A673 (cell line): ENCODE data around the gene FUBP3. TPM values are rescaled to one million over a fixed set of nuclear protein-coding genes. Genes with fewer than 3 reads are reported as not detected.

Experiments used
- BruUV-seq: library from RNA; stranded (reverse); fragments of 400-500 nt; replicated peaks from 2 replicates; lab custom pipeline; 2021; lab: Mats Ljungman, UMichigan
- CTCF ChIA-PET: fragments of 300-600 bp; sonication (Branson Sonifier 250); formaldehyde crosslinking; loops from one replicate; lab custom pipeline; 2022; ENCODE audit warnings: antibody characterized with exemption; lab: Charles Lee
- POLR2A ChIA-PET: fragments of 300-600 bp; sonication (Branson Sonifier 250); formaldehyde crosslinking; loops from one replicate; lab custom pipeline; 2022; ENCODE audit warnings: antibody characterized with exemption; ENCODE audit not compliant: low non-redundant PET; lab: Charles Lee
- DNase-seq: peaks from one replicate; pipeline ENCODE4 v3.0.0-alpha.2; 2015; ENCODE audit warnings: low spot score
- H3K27ac ChIP-seq: fragments of 200-600 bp; sonication (generic); 2 replicates; pipeline ENCODE4 v1.5.1; 2016; ENCODE audit warnings: mixed run types, low read depth, mild to moderate bottlenecking, mixed read lengths, antibody characterized with exemption, low read length; ENCODE audit not compliant: poor library complexity, severe bottlenecking
- H3K27me3 ChIP-seq: fragments of 200-600 bp; sonication (generic); replicated peaks from 2 replicates; pipeline ENCODE4 v1.6.1; 2017; ENCODE audit warnings: mixed run types, low read depth, mild to moderate bottlenecking, mixed read lengths, antibody characterized with exemption, low read length; ENCODE audit not compliant: insufficient read depth, poor library complexity
- H3K36me3 ChIP-seq: fragments of 200-600 bp; sonication (generic); 2 replicates; pipeline ENCODE4 v1.6.1; 2016; ENCODE audit warnings: mixed run types, mild to moderate bottlenecking, mixed read lengths, antibody characterized with exemption, low read length; ENCODE audit not compliant: insufficient read depth, poor library complexity, severe bottlenecking
- H3K4me1 ChIP-seq: fragments of 200-600 bp; sonication (generic); 2 replicates; pipeline ENCODE4 v1.6.1; 2017; ENCODE audit warnings: mixed run types, mild to moderate bottlenecking, mixed read lengths, antibody characterized with exemption, low read length; ENCODE audit not compliant: insufficient read depth, poor library complexity, severe bottlenecking
- H3K4me3 ChIP-seq: fragments of 200-600 bp; sonication (generic); 2 replicates; pipeline ENCODE4 v1.5.1; 2016; ENCODE audit warnings: low read depth, mixed run types, mild to moderate bottlenecking, mixed read lengths, low read length; ENCODE audit not compliant: poor library complexity, severe bottlenecking
- H3K9me3 ChIP-seq: fragments of 200-600 bp; sonication (generic); 2 replicates; pipeline ENCODE4 v1.6.1; 2016; ENCODE audit warnings: mixed run types, low read depth, mild to moderate bottlenecking, mixed read lengths, antibody characterized with exemption, low read length; ENCODE audit not compliant: poor library complexity, severe bottlenecking
- EZH2 ChIP-seq: fragments of 200-600 bp; sonication (generic); IDR thresholded peaks from 2 replicates; pipeline ENCODE4 v1.6.1; 2017; ENCODE audit warnings: borderline replicate concordance, low read depth, mild to moderate bottlenecking, mixed read lengths, antibody characterized with exemption, low read length; ENCODE audit not compliant: poor library complexity, severe bottlenecking
- intact Hi-C: fragments of 100-400 bp; cut with micrococcal nuclease; formaldehyde crosslinking; loops from one replicate; pipeline ENCODE4 v1.10.0; 2022; ENCODE audit not compliant: unreplicated experiment
- total RNA-seq: library from RNA; stranded (reverse); gene quantifications from 2 replicates; pipeline ENCODE4 v1.2.3, GENCODE V29; 2021
- TF ChIP-seq, protein P1 (sequence below): fragments of 300-800, 200-600 bp; sonication (generic); conservative IDR thresholded peaks from 2 replicates; pipeline ENCODE4 v1.5.1; 2017; ENCODE audit warnings: low read depth, mild to moderate bottlenecking, antibody characterized with exemption, low read length, moderate library complexity, mixed read lengths

The FUBP3 gene
- total RNA-seq, 1 experiment from 2014 or later: 80.4 TPM

- TF ChIP-seq, protein P1, sequence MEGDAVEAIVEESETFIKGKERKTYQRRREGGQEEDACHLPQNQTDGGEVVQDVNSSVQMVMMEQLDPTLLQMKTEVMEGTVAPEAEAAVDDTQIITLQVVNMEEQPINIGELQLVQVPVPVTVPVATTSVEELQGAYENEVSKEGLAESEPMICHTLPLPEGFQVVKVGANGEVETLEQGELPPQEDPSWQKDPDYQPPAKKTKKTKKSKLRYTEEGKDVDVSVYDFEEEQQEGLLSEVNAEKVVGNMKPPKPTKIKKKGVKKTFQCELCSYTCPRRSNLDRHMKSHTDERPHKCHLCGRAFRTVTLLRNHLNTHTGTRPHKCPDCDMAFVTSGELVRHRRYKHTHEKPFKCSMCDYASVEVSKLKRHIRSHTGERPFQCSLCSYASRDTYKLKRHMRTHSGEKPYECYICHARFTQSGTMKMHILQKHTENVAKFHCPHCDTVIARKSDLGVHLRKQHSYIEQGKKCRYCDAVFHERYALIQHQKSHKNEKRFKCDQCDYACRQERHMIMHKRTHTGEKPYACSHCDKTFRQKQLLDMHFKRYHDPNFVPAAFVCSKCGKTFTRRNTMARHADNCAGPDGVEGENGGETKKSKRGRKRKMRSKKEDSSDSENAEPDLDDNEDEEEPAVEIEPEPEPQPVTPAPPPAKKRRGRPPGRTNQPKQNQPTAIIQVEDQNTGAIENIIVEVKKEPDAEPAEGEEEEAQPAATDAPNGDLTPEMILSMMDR: no peak
- TF ChIP-seq EZH2: no peak
- Histone ChIP-seq H3K4me3 (no peak overlapping the region), H3K36me3 (peaks cover 78% of the 10 kb centered on the region), H3K27me3 (no peaks in the 10 kb centered on the region), H3K4me1 (no peaks in the 10 kb centered on the region), H3K9me3 (no peaks in the 10 kb centered on the region), H3K27ac (no peak overlapping the region)
- intact Hi-C loops: no loop called here
- CTCF ChIA-PET: no interaction called here
- no peak for DNase-seq
- BruUV-seq: no TSS peak
- POLR2A ChIA-PET: no interaction called here
Observed at GRCh38 chr9:130627051-130627450, 47.7 kb downstream of the FUBP3 start.

- ChIA-PET CTCF (no interaction called here), POLR2A (no interaction called here)
- Histone ChIP-seq H3K27ac (no peak overlapping the region), H3K36me3 (peaks cover 72% of the 10 kb centered on the region), H3K4me1 (no peaks in the 10 kb centered on the region), H3K9me3 (no peaks in the 10 kb centered on the region), H3K4me3 (no peak overlapping the region), H3K27me3 (no peaks in the 10 kb centered on the region)
- no TSS peak for BruUV-seq
- intact Hi-C loops: no loop called here
- no peak for DNase-seq
- TF ChIP-seq EZH2: no peak
- TF ChIP-seq, protein P1: no peak
Observed at GRCh38 chr9:130627896-130628792, 48.8 kb downstream of the FUBP3 start.

- TF ChIP-seq EZH2: no peak
- TF ChIP-seq, protein P1: no peak
- no TSS peak for BruUV-seq
- ChIA-PET CTCF (no interaction called here), POLR2A (no interaction called here)
- no peaks in the 10 kb centered on the region for H3K9me3 ChIP-seq
- no peak overlapping the region for H3K27ac ChIP-seq
- no peaks in the 10 kb centered on the region for H3K27me3 ChIP-seq
- no peak for DNase-seq
- H3K4me1 ChIP-seq: no peaks in the 10 kb centered on the region
- intact Hi-C loops: no loop called here
- no peak overlapping the region for H3K4me3 ChIP-seq
- H3K36me3 ChIP-seq: peaks cover 62% of the 10 kb centered on the region
Observed at GRCh38 chr9:130629443-130630070, 50.2 kb downstream of the FUBP3 start.
